Measurements from ENCODE around the gene GPRC5C. TPM values are rescaled to one million over a fixed set of nuclear protein-coding genes. Genes with fewer than 3 reads are reported as not detected.

The GPRC5C gene
- total and polyA plus RNA-seq, 4 donors, result 34.2 to 195 (median 119) TPM

DNA sequence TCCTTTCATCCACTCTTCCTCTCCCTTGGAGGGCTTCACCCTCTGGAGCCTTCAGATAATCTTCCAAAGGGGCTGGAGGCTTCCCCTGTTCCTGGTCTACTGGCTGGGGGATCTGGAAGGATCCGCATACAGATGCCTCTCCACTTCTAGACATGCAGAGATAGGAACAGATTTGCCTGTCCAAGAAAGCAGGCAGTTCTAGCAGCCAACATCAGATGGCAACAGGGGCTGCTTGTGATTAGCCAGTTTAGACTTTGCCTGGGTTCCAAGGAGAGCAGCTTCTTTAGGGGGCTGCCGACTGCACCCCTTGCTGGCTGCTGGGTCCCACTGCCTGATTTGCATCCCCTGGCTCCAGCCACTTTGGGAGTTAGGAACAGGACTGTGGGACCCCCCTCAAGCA is 28.4 kb downstream of the GPRC5C start:
- peaks cover 2 to 10% (median 7%) of the 10 kb centered on the region in 4 donors for H3K4me1 ChIP-seq (ENCODE audit: control insufficient read depth in 4 of 4, insufficient read depth in 4 of 4, low read length in 3 of 4)
- H3K36me3 ChIP-seq (ENCODE audit: control insufficient read depth in 4 of 4, insufficient read depth in 3 of 4, low read depth in 1 of 4, low read length in 3 of 4), result no peaks in the 10 kb centered on the region
- H3K4me3 ChIP-seq (ENCODE audit: low read depth in 1 of 3, low read length in 3 of 3), result no peak overlapping the region
- TF ChIP-seq FOXA2 (IDR thresholded peaks at IDR 0.05), result no peak
- no peak for TF ChIP-seq RXRA (IDR thresholded peaks at IDR 0.05)
- no peak for TF ChIP-seq SP1 (IDR thresholded peaks at IDR 0.05)
- no peak for TF ChIP-seq GABPA (IDR thresholded peaks at IDR 0.05 in 1 of 2, conservative IDR thresholded peaks at IDR 0.05 in 1 of 2)
- TF ChIP-seq NR2F2 (IDR thresholded peaks at IDR 0.05), result no peak
- no peak for TF ChIP-seq TAF1 (conservative IDR thresholded peaks at IDR 0.05)
- no peak for TF ChIP-seq FOXA1 (IDR thresholded peaks at IDR 0.05)
- TF ChIP-seq HNF4A (conservative IDR thresholded peaks at IDR 0.05), result no peak
- no peak for TF ChIP-seq JUND (IDR thresholded peaks at IDR 0.05)
- TF ChIP-seq RAD21 (IDR thresholded peaks at IDR 0.05), result no peak
- TF ChIP-seq EGR1 (IDR thresholded peaks at IDR 0.05; ENCODE audit: low read depth in 2 of 2), result no peak
- TF ChIP-seq, protein P1, sequence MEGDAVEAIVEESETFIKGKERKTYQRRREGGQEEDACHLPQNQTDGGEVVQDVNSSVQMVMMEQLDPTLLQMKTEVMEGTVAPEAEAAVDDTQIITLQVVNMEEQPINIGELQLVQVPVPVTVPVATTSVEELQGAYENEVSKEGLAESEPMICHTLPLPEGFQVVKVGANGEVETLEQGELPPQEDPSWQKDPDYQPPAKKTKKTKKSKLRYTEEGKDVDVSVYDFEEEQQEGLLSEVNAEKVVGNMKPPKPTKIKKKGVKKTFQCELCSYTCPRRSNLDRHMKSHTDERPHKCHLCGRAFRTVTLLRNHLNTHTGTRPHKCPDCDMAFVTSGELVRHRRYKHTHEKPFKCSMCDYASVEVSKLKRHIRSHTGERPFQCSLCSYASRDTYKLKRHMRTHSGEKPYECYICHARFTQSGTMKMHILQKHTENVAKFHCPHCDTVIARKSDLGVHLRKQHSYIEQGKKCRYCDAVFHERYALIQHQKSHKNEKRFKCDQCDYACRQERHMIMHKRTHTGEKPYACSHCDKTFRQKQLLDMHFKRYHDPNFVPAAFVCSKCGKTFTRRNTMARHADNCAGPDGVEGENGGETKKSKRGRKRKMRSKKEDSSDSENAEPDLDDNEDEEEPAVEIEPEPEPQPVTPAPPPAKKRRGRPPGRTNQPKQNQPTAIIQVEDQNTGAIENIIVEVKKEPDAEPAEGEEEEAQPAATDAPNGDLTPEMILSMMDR (IDR thresholded peaks at IDR 0.05; ENCODE audit: low read depth, low read length, missing input control), result no peak
- TF ChIP-seq, protein P2, sequence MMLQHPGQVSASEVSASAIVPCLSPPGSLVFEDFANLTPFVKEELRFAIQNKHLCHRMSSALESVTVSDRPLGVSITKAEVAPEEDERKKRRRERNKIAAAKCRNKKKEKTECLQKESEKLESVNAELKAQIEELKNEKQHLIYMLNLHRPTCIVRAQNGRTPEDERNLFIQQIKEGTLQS (IDR thresholded peaks at IDR 0.05), result no peak
- TF ChIP-seq, protein P3, sequence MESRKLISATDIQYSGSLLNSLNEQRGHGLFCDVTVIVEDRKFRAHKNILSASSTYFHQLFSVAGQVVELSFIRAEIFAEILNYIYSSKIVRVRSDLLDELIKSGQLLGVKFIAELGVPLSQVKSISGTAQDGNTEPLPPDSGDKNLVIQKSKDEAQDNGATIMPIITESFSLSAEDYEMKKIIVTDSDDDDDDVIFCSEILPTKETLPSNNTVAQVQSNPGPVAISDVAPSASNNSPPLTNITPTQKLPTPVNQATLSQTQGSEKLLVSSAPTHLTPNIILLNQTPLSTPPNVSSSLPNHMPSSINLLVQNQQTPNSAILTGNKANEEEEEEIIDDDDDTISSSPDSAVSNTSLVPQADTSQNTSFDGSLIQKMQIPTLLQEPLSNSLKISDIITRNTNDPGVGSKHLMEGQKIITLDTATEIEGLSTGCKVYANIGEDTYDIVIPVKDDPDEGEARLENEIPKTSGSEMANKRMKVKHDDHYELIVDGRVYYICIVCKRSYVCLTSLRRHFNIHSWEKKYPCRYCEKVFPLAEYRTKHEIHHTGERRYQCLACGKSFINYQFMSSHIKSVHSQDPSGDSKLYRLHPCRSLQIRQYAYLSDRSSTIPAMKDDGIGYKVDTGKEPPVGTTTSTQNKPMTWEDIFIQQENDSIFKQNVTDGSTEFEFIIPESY (IDR thresholded peaks at IDR 0.05), result no peak
- TF ChIP-seq, protein P4, sequence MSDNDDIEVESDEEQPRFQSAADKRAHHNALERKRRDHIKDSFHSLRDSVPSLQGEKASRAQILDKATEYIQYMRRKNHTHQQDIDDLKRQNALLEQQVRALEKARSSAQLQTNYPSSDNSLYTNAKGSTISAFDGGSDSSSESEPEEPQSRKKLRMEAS (IDR thresholded peaks at IDR 0.05), result no peak
- TF ChIP-seq, protein P5, sequence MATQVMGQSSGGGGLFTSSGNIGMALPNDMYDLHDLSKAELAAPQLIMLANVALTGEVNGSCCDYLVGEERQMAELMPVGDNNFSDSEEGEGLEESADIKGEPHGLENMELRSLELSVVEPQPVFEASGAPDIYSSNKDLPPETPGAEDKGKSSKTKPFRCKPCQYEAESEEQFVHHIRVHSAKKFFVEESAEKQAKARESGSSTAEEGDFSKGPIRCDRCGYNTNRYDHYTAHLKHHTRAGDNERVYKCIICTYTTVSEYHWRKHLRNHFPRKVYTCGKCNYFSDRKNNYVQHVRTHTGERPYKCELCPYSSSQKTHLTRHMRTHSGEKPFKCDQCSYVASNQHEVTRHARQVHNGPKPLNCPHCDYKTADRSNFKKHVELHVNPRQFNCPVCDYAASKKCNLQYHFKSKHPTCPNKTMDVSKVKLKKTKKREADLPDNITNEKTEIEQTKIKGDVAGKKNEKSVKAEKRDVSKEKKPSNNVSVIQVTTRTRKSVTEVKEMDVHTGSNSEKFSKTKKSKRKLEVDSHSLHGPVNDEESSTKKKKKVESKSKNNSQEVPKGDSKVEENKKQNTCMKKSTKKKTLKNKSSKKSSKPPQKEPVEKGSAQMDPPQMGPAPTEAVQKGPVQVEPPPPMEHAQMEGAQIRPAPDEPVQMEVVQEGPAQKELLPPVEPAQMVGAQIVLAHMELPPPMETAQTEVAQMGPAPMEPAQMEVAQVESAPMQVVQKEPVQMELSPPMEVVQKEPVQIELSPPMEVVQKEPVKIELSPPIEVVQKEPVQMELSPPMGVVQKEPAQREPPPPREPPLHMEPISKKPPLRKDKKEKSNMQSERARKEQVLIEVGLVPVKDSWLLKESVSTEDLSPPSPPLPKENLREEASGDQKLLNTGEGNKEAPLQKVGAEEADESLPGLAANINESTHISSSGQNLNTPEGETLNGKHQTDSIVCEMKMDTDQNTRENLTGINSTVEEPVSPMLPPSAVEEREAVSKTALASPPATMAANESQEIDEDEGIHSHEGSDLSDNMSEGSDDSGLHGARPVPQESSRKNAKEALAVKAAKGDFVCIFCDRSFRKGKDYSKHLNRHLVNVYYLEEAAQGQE (IDR thresholded peaks at IDR 0.05), result no peak
- DNase-seq (ENCODE audit: low spot score), result no peak
- no peaks in the 10 kb centered on the region for H3K9me3 ChIP-seq (ENCODE audit: control insufficient read depth in 4 of 4, low read length in 3 of 4)
- no peak overlapping the region for H3K9ac ChIP-seq (ENCODE audit: low read depth in 1 of 2, low read length in 2 of 2)
- no peaks in the 10 kb centered on the region for H3K27me3 ChIP-seq (ENCODE audit: control insufficient read depth in 4 of 4, insufficient read depth in 4 of 4, low read length in 3 of 4)
- H3K27ac ChIP-seq (ENCODE audit: low read depth in 1 of 2, low read length in 2 of 2), result no peak overlapping the region
- 78% methylated on average over 2 of the region's 2 CpGs for WGBS

DNA sequence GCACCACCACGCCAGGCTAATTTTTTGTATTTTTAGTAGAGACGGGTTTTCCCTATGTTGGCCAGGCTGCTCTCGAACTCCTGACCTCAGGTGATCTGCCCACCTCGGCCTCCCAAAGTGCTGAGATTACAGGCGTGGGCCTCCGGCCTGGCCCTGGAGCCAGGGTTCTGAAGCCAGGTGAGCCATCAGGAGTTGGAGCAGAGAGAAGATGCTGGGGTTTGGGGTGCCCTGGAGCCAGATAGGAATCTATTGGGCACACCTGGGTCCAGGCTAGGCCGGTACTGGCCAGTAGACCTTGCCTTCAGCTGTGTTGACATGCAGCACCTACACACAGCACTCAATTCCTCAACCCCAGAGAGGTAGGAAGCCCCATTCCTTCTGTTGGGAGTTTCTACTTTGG is 29.1 kb downstream of the GPRC5C start:
- Histone ChIP-seq H3K4me3 (ENCODE audit: low read depth in 1 of 3, low read length in 3 of 3) (no peak overlapping the region), H3K4me1 (ENCODE audit: control insufficient read depth in 4 of 4, insufficient read depth in 4 of 4, low read length in 3 of 4) (peaks cover 2 to 10% (median 5%) of the 10 kb centered on the region in 4 donors), H3K36me3 (ENCODE audit: control insufficient read depth in 4 of 4, insufficient read depth in 3 of 4, low read depth in 1 of 4, low read length in 3 of 4) (no peaks in the 10 kb centered on the region), H3K9ac (ENCODE audit: low read depth in 1 of 2, low read length in 2 of 2) (no peak overlapping the region), H3K9me3 (ENCODE audit: control insufficient read depth in 4 of 4, low read length in 3 of 4) (no peaks in the 10 kb centered on the region), H3K27me3 (ENCODE audit: control insufficient read depth in 4 of 4, insufficient read depth in 4 of 4, low read length in 3 of 4) (no peaks in the 10 kb centered on the region), H3K27ac (ENCODE audit: low read depth in 1 of 2, low read length in 2 of 2) (no peak overlapping the region)
- WGBS, result 96% methylated on average over 7 of the region's 7 CpGs
- no peak for DNase-seq (ENCODE audit: low spot score)
- TF ChIP-seq, protein P2 (IDR thresholded peaks at IDR 0.05), result no peak
- TF ChIP-seq FOXA1 (IDR thresholded peaks at IDR 0.05) (no peak), HNF4A (conservative IDR thresholded peaks at IDR 0.05) (no peak), GABPA (IDR thresholded peaks at IDR 0.05 in 1 of 2, conservative IDR thresholded peaks at IDR 0.05 in 1 of 2) (no peak), RAD21 (IDR thresholded peaks at IDR 0.05) (no peak), SP1 (IDR thresholded peaks at IDR 0.05) (no peak), YY1 (IDR thresholded peaks at IDR 0.05) (no peak), TAF1 (conservative IDR thresholded peaks at IDR 0.05) (no peak)
- TF ChIP-seq, protein P3 (IDR thresholded peaks at IDR 0.05), result no peak
- TF ChIP-seq, protein P4 (IDR thresholded peaks at IDR 0.05), result no peak
- TF ChIP-seq, protein P5 (IDR thresholded peaks at IDR 0.05), result no peak

All from liver (tissue), 9 donors.